K562 (cell line): ENCODE measurements around the gene SRRM5. TPM values are rescaled to one million over a fixed set of nuclear protein-coding genes. Genes with fewer than 3 reads are reported as not detected.

Experiments
- ARNT ChIP-seq, 2 experiments: fragments of 450-650 bp; IDR thresholded peaks; 2 replicates each; pipeline ENCODE4 v1.6.1; 2016; ENCODE audit warnings: mild to moderate bottlenecking in 1 of 2
- BDP1 ChIP-seq: IDR thresholded peaks from 3 replicates; pipeline ENCODE4 v1.6.1; 2011; ENCODE audit not compliant: insufficient read length, insufficient read depth
- FOXJ2 ChIP-seq: fragments of 200-800 bp; sonication (Bioruptor generic); IDR thresholded peaks from 2 replicates; pipeline ENCODE4 v1.6.1; 2016; ENCODE audit warnings: missing genetic modification characterization, missing compliant biosample characterization
- MYNN ChIP-seq, 2 experiments: sonication (generic); formaldehyde crosslinking in 1 of 2; IDR thresholded peaks; 2 replicates each; pipeline versions ENCODE4 v1.5.0 to v1.6.1; 2016 to 2020; ENCODE audit warnings: antibody characterized with exemption in 1 of 2, missing genetic modification reagents in 1 of 2
- NELFE ChIP-seq: IDR thresholded peaks from 2 replicates; pipeline ENCODE4 v1.6.1; 2011; ENCODE audit warnings: mild to moderate bottlenecking; ENCODE audit not compliant: insufficient read depth, insufficient read length
- NFIX ChIP-seq: fragments of 250-450 bp; sonication (Bioruptor Pico); IDR thresholded peaks from 2 replicates; pipeline ENCODE4 v1.4.0; 2020; ENCODE audit warnings: low read depth, mild to moderate bottlenecking, moderate library complexity
- SIN3B ChIP-seq: fragments of 450-650 bp; IDR thresholded peaks from 2 replicates; pipeline ENCODE4 v1.6.1; 2017; ENCODE audit warnings: low read depth, mild to moderate bottlenecking, moderate library complexity
- SRSF1 ChIP-seq: fragments of 200-400 bp; formaldehyde crosslinking; IDR thresholded peaks from 2 replicates; pipeline ENCODE4 v1.6.1; 2017; ENCODE audit warnings: mild to moderate bottlenecking, low read depth, low read length, moderate library complexity
- SRSF7 ChIP-seq: fragments of 200-400 bp; formaldehyde crosslinking; optimal IDR thresholded peaks from 2 replicates; pipeline ENCODE3; 2017; ENCODE audit warnings: mild to moderate bottlenecking, low read depth, low read length
- TOE1 ChIP-seq, 2 experiments: fragments of 450-650 bp in 1 of 2; sonication (generic) in 1 of 2; formaldehyde crosslinking in 1 of 2; IDR thresholded peaks; 2 replicates each; pipeline versions ENCODE4 v1.7.1 to v1.8.0; 2016 to 2022; ENCODE audit warnings: borderline replicate concordance in 2 of 2, mild to moderate bottlenecking in 2 of 2, antibody characterized with exemption in 1 of 2, inconsistent platforms in 1 of 2, low read depth in 1 of 2, missing genetic modification reagents in 1 of 2, moderate library complexity in 1 of 2
- ZNF146 ChIP-seq: IDR thresholded peaks from one replicate; pipeline ENCODE4 v1.6.1; 2018; ENCODE audit warnings: missing compliant biosample characterization; ENCODE audit not compliant: unreplicated experiment
- ZNF354B ChIP-seq: fragments of 250-450 bp; sonication (Bioruptor Pico); IDR thresholded peaks from 2 replicates; pipeline ENCODE4 v1.4.0; 2020
- ZNF76 ChIP-seq: fragments of 250-450 bp; sonication (Bioruptor Pico); IDR thresholded peaks from 2 replicates; pipeline ENCODE4 v1.4.0; 2020; ENCODE audit warnings: mild to moderate bottlenecking, moderate library complexity, borderline replicate concordance
- polyA plus RNA-seq, 8 experiments: library from polyadenylated mRNA; depleted of rRNA in 4 of 8; stranded (reverse) in 5 of 8; unstranded in 3 of 8; fragments of >200 nt; fragmentation: Nextera tagmentation in 2 of 8; fragmentation: Illumina TruSeq in 1 of 8; extraction: Ambion mirVana in 2 of 8; extraction: Trizol in 1 of 8; gene quantifications; 2 replicates each; pipeline versions ENCODE4 v1.2.1 to v1.2.3, GENCODE V29; 2011 to 2014; ENCODE audit warnings: inconsistent platforms in 1 of 8, missing spikeins in 1 of 8
- total RNA-seq, 7 experiments: library from RNA; depleted of rRNA in 6 of 7; stranded (reverse); fragments of >200 nt in 6 of 7; fragmentation: Illumina TruSeq in 2 of 7; extraction: Trizol in 2 of 7; gene quantifications; 2 replicates each; pipeline versions ENCODE4 v1.2.1 to v1.2.3, GENCODE V29; 2011 to 2021; ENCODE audit warnings: low replicate concordance in 1 of 7
- TF ChIP-seq, protein P1 (sequence below): fragments of 450-650 bp; IDR thresholded peaks from 2 replicates; pipeline ENCODE4 v1.7.1; 2018; ENCODE audit warnings: mild to moderate bottlenecking, low read depth; ENCODE audit not compliant: partially characterized antibody
- TF ChIP-seq, protein P2 (sequence below), 3 experiments: IDR thresholded peaks in 2 of 3; conservative IDR thresholded peaks in 1 of 3; 2 replicates each; pipeline ENCODE4 v1.5.1; 2011 to 2012; ENCODE audit warnings: low read length in 3 of 3, mild to moderate bottlenecking in 3 of 3, control low read depth in 2 of 3, improper control_type of control experiment in 1 of 3, inconsistent platforms in 1 of 3, low read depth in 1 of 3, mixed read lengths in 1 of 3, moderate library complexity in 1 of 3; ENCODE audit not compliant: insufficient read depth in 2 of 3
- TF ChIP-seq, protein P3 (sequence below): fragments of 250-450 bp; sonication (Bioruptor Pico); IDR thresholded peaks from 2 replicates; pipeline ENCODE4 v1.9.0; 2021; ENCODE audit warnings: mild to moderate bottlenecking, inconsistent platforms
- TF ChIP-seq, protein P4 (sequence below): sonication (generic); formaldehyde crosslinking; IDR thresholded peaks from 2 replicates; pipeline ENCODE4 v1.4.0; 2020; ENCODE audit warnings: mild to moderate bottlenecking, missing genetic modification reagents

SRRM5 gene
- total and polyA plus RNA-seq, 9 of the 15 experiments (the other 6 are each of a cell fraction or from before 2014, with no cell fraction given), result 0.09 to 0.45 (median 0.18) TPM; not detected in 2

DNA sequence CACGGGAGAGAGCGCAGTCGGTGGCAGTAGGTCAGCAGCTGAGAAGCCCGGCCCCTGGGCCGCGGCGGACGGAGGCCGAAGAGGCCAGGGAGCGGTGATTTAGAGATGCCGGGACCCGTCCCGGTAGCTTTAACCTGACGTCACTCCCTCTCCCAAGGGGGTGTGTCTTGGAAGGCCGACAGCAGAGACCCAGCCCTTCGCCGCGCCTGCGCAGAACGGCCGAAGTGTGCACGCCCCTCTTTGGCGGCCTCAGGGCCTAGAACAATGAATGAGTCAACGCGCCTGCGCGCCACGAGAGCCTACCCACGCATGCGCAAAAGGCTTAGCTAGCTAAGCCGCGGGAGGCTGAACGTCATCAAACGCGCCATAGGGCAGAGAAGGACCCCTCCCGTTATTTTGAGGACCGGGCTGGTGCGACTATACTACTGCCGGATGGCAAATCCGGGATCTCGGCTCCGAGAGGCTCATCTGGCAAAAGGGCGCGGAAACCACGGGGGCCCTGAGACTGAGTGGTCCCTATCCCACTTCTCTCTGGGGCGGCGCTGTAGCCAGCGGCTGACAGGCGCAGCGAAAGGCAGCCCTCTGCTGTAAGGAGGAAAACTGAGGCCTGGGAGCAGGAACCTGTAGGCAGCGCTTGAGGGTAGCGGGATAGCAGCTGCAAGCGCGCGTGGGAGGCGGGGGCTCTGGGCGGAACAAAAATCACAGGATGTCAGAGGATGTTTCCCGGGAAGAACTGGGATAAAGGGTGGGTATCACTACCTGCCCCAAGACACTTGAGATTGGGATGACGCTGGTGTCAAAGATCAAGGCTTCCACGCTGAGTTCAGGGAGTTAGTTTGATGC lies 15.7 kb upstream of the SRRM5 start, which contains the start of the genes IRGQ and ZNF576 (continued):
- TF ChIP-seq, protein P1, sequence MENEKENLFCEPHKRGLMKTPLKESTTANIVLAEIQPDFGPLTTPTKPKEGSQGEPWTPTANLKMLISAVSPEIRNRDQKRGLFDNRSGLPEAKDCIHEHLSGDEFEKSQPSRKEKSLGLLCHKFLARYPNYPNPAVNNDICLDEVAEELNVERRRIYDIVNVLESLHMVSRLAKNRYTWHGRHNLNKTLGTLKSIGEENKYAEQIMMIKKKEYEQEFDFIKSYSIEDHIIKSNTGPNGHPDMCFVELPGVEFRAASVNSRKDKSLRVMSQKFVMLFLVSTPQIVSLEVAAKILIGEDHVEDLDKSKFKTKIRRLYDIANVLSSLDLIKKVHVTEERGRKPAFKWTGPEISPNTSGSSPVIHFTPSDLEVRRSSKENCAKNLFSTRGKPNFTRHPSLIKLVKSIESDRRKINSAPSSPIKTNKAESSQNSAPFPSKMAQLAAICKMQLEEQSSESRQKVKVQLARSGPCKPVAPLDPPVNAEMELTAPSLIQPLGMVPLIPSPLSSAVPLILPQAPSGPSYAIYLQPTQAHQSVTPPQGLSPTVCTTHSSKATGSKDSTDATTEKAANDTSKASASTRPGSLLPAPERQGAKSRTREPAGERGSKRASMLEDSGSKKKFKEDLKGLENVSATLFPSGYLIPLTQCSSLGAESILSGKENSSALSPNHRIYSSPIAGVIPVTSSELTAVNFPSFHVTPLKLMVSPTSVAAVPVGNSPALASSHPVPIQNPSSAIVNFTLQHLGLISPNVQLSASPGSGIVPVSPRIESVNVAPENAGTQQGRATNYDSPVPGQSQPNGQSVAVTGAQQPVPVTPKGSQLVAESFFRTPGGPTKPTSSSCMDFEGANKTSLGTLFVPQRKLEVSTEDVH, result peak; percentile 57
- TF ChIP-seq, protein P2, sequence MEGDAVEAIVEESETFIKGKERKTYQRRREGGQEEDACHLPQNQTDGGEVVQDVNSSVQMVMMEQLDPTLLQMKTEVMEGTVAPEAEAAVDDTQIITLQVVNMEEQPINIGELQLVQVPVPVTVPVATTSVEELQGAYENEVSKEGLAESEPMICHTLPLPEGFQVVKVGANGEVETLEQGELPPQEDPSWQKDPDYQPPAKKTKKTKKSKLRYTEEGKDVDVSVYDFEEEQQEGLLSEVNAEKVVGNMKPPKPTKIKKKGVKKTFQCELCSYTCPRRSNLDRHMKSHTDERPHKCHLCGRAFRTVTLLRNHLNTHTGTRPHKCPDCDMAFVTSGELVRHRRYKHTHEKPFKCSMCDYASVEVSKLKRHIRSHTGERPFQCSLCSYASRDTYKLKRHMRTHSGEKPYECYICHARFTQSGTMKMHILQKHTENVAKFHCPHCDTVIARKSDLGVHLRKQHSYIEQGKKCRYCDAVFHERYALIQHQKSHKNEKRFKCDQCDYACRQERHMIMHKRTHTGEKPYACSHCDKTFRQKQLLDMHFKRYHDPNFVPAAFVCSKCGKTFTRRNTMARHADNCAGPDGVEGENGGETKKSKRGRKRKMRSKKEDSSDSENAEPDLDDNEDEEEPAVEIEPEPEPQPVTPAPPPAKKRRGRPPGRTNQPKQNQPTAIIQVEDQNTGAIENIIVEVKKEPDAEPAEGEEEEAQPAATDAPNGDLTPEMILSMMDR (IDR thresholded peaks at IDR 0.05 in 2 of 3, conservative IDR thresholded peaks at IDR 0.05 in 1 of 3; ENCODE audit: insufficient read depth in 2 of 3, low read depth in 1 of 3, low read length in 3 of 3), result peak in 2 of 3 experiments; percentile 12 to 30; a peak in 3 of 6 replicates
- TF ChIP-seq MYNN (IDR thresholded peaks at IDR 0.05), result no peak
- no peak for TF ChIP-seq MYNN (CRISPR knock-in tag; IDR thresholded peaks at IDR 0.05)
- no peak for TF ChIP-seq ZNF354B
- TF ChIP-seq ZNF146 (CRISPR knock-in tag), result no peak
- no peak for TF ChIP-seq NELFE
- TF ChIP-seq, protein P3, sequence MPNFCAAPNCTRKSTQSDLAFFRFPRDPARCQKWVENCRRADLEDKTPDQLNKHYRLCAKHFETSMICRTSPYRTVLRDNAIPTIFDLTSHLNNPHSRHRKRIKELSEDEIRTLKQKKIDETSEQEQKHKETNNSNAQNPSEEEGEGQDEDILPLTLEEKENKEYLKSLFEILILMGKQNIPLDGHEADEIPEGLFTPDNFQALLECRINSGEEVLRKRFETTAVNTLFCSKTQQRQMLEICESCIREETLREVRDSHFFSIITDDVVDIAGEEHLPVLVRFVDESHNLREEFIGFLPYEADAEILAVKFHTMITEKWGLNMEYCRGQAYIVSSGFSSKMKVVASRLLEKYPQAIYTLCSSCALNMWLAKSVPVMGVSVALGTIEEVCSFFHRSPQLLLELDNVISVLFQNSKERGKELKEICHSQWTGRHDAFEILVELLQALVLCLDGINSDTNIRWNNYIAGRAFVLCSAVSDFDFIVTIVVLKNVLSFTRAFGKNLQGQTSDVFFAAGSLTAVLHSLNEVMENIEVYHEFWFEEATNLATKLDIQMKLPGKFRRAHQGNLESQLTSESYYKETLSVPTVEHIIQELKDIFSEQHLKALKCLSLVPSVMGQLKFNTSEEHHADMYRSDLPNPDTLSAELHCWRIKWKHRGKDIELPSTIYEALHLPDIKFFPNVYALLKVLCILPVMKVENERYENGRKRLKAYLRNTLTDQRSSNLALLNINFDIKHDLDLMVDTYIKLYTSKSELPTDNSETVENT (CRISPR knock-in tag), result peak; percentile 7; the same call in 1 of the 2 replicates
- TF ChIP-seq SRSF1, result no peak
- TF ChIP-seq ARNT (IDR thresholded peaks at IDR 0.05), result no peak; a peak in 1 of 4 replicates
- no peak for TF ChIP-seq ZNF76 (CRISPR knock-in tag)
- no peak for TF ChIP-seq NFIX (CRISPR knock-in tag)
- peak; percentile 82 for TF ChIP-seq TOE1 (IDR thresholded peaks at IDR 0.05; ENCODE audit: borderline replicate concordance)
- TF ChIP-seq TOE1 (CRISPR knock-in tag; IDR thresholded peaks at IDR 0.05; ENCODE audit: borderline replicate concordance, low read depth), result no peak
- peak; percentile 94 for TF ChIP-seq SIN3B
- no peak for TF ChIP-seq BDP1
- no peak for TF ChIP-seq SRSF7
- TF ChIP-seq, protein P4, sequence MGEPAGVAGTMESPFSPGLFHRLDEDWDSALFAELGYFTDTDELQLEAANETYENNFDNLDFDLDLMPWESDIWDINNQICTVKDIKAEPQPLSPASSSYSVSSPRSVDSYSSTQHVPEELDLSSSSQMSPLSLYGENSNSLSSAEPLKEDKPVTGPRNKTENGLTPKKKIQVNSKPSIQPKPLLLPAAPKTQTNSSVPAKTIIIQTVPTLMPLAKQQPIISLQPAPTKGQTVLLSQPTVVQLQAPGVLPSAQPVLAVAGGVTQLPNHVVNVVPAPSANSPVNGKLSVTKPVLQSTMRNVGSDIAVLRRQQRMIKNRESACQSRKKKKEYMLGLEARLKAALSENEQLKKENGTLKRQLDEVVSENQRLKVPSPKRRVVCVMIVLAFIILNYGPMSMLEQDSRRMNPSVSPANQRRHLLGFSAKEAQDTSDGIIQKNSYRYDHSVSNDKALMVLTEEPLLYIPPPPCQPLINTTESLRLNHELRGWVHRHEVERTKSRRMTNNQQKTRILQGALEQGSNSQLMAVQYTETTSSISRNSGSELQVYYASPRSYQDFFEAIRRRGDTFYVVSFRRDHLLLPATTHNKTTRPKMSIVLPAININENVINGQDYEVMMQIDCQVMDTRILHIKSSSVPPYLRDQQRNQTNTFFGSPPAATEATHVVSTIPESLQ, result no peak
- 0 out of 2 replicates have a peak, but pooled peaks have one; percentile 68 for TF ChIP-seq FOXJ2
